OCI-LY3 (cell line): Measurements from ENCODE around the gene SERPINE2.

Experiments used
- EZH2phosphoT487 ChIP-seq: fragments of 200-600 bp; shearing (Covaris generic); IDR thresholded peaks from 2 replicates; pipeline ENCODE4 v1.6.1; 2018; ENCODE audit warnings: antibody characterized with exemption, mixed run types, low read depth
- TF ChIP-seq, protein P1 (sequence below): fragments of 200-600, 300-600 bp; sonication (generic); IDR thresholded peaks from 2 replicates; pipeline ENCODE4 v1.5.1; 2014; ENCODE audit warnings: antibody characterized with exemption, low read length, low read depth

DNA sequence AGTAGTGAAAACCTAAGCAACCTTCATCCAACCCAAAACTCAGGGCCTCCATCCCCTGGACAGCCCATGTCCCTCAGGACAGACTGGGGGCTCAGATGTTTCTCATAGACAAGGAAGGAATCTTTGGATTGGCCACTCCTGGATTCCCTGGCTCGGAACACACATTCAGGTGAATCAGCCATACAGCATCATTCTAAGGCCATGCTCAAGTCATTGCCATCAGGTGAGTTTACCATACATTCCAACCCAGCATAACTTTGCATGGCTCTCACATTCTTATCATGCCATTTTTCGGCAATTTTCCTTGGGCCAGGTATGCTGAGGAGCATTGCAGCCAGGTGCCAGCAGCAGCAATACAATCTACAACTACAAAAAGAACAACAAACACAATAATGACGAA lies 34.6 kb upstream of the SERPINE2 start:
- TF ChIP-seq, protein P1, sequence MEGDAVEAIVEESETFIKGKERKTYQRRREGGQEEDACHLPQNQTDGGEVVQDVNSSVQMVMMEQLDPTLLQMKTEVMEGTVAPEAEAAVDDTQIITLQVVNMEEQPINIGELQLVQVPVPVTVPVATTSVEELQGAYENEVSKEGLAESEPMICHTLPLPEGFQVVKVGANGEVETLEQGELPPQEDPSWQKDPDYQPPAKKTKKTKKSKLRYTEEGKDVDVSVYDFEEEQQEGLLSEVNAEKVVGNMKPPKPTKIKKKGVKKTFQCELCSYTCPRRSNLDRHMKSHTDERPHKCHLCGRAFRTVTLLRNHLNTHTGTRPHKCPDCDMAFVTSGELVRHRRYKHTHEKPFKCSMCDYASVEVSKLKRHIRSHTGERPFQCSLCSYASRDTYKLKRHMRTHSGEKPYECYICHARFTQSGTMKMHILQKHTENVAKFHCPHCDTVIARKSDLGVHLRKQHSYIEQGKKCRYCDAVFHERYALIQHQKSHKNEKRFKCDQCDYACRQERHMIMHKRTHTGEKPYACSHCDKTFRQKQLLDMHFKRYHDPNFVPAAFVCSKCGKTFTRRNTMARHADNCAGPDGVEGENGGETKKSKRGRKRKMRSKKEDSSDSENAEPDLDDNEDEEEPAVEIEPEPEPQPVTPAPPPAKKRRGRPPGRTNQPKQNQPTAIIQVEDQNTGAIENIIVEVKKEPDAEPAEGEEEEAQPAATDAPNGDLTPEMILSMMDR: no peak
- TF ChIP-seq EZH2phosphoT487: no peak
